IMR-90 (cell line): ENCODE data around the gene SHROOM3. TPM values are rescaled to one million over a fixed set of nuclear protein-coding genes. Genes with fewer than 3 reads are reported as not detected.

Experiments used
- ATAC-seq: fragments of 200-7000 bp; cut with Tn5 transposase; 2 replicates; pipeline ENCODE4 v1.9.1; 2020; ENCODE audit warnings: low read depth, mild to moderate bottlenecking, moderate library complexity
- BruUV-seq: library from RNA; stranded (reverse); fragments of 400-500 nt; replicated peaks from 2 replicates; lab custom pipeline; 2021; lab: Mats Ljungman, UMichigan
- CTCF ChIA-PET: fragments of 300-600 bp; formaldehyde crosslinking; extraction: SDS; loops from one replicate; lab custom pipeline; 2021; ENCODE audit warnings: antibody characterized with exemption; lab: Yijun Ruan, JAX
- POLR2A ChIA-PET: fragments of 300-600 bp; sonication (Branson Sonifier 250); formaldehyde crosslinking; loops from one replicate; lab custom pipeline; 2022; ENCODE audit warnings: antibody characterized with exemption; ENCODE audit not compliant: unreplicated experiment; lab: Charles Lee
- DNase-seq: peaks from one replicate; pipeline ENCODE4 v3.0.0; 2013
- H2AFZ ChIP-seq: replicated peaks from 2 replicates; pipeline ENCODE3; 2013; ENCODE audit warnings: low read length, mild to moderate bottlenecking; ENCODE audit not compliant: poor library complexity
- H2AK5ac ChIP-seq: 2 replicates; pipeline ENCODE4 v1.6.1; 2013; ENCODE audit warnings: low read depth, low read length, inconsistent platforms
- H2AK9ac ChIP-seq: replicated peaks from 2 replicates; pipeline ENCODE3; 2013; ENCODE audit warnings: mild to moderate bottlenecking, low read depth, low read length, moderate library complexity; ENCODE audit not compliant: poor library complexity
- H2BK120ac ChIP-seq: 2 replicates; pipeline ENCODE4 v1.6.1; 2013; ENCODE audit warnings: low read depth, low read length, inconsistent platforms
- H2BK15ac ChIP-seq: 3 replicates; pipeline ENCODE4 v1.6.1; 2013; ENCODE audit warnings: low read depth, low read length, inconsistent platforms
- H2BK20ac ChIP-seq: 2 replicates; pipeline ENCODE4 v1.6.1; 2013; ENCODE audit warnings: low read depth, mild to moderate bottlenecking, inconsistent platforms, low read length, moderate library complexity
- H2BK5ac ChIP-seq: 2 replicates; pipeline ENCODE4 v1.6.1; 2013; ENCODE audit warnings: mild to moderate bottlenecking, low read depth, low read length, inconsistent platforms; ENCODE audit not compliant: poor library complexity, severe bottlenecking
- H3K14ac ChIP-seq: replicated peaks from 2 replicates; pipeline ENCODE4 v1.6.1; 2013; ENCODE audit warnings: low read depth, low read length, inconsistent platforms
- H3K18ac ChIP-seq: 2 replicates; pipeline ENCODE4 v1.6.1; 2013; ENCODE audit warnings: low read depth, low read length, control low read depth
- H3K23ac ChIP-seq: 2 replicates; pipeline ENCODE4 v1.6.1; 2013; ENCODE audit warnings: low read depth, low read length, inconsistent platforms
- H3K27ac ChIP-seq: 2 replicates; pipeline ENCODE4 v1.5.1; 2013; ENCODE audit warnings: mild to moderate bottlenecking, control low read depth, low read length; ENCODE audit not compliant: insufficient read depth
- H3K27me3 ChIP-seq: 2 replicates; pipeline ENCODE4 v1.6.1; 2013; ENCODE audit warnings: low read length; ENCODE audit not compliant: control insufficient read depth, insufficient read depth
- H3K36me3 ChIP-seq: 2 replicates; pipeline ENCODE4 v1.6.1; 2013; ENCODE audit warnings: low read length, mixed read lengths; ENCODE audit not compliant: control insufficient read depth, insufficient read depth
- H3K4ac ChIP-seq: 2 replicates; pipeline ENCODE4 v1.6.1; 2013; ENCODE audit warnings: low read depth, low read length, inconsistent platforms
- H3K4me1 ChIP-seq: 2 replicates; pipeline ENCODE4 v1.6.1; 2013; ENCODE audit warnings: low read length, mixed read lengths; ENCODE audit not compliant: control insufficient read depth, insufficient read depth
- H3K4me2 ChIP-seq: 2 replicates; pipeline ENCODE4 v1.6.1; 2013; ENCODE audit warnings: low read depth, mild to moderate bottlenecking, control low read depth, low read length, moderate library complexity
- H3K4me3 ChIP-seq: 2 replicates; pipeline ENCODE4 v1.5.1; 2013; ENCODE audit warnings: low read depth, mild to moderate bottlenecking, control low read depth, low read length, moderate library complexity; ENCODE audit not compliant: insufficient read depth
- H3K56ac ChIP-seq: 2 replicates; pipeline ENCODE4 v1.6.1; 2013; ENCODE audit warnings: low read length, inconsistent platforms; ENCODE audit not compliant: insufficient read depth; ENCODE audit errors: extremely low read depth
- H3K79me1 ChIP-seq, 2 experiments: 2 replicates each; pipeline ENCODE4 v1.6.1; 2013; ENCODE audit warnings: low read length in 2 of 2, inconsistent platforms in 1 of 2, low read depth in 1 of 2
- H3K9ac ChIP-seq: 2 replicates; pipeline ENCODE4 v1.6.1; 2013; ENCODE audit warnings: low read depth, low read length, control low read depth
- H3K9me1 ChIP-seq: 2 replicates; pipeline ENCODE4 v1.6.1; 2013; ENCODE audit warnings: low read length, inconsistent platforms; ENCODE audit not compliant: insufficient read depth
- H3K9me3 ChIP-seq: 2 replicates; pipeline ENCODE4 v1.6.1; 2013; ENCODE audit warnings: low read length; ENCODE audit not compliant: control insufficient read depth, insufficient read depth
- H4K20me1 ChIP-seq: 2 replicates; pipeline ENCODE4 v1.6.1; 2013; ENCODE audit warnings: low read length, inconsistent platforms; ENCODE audit not compliant: insufficient read depth
- H4K5ac ChIP-seq: 2 replicates; pipeline ENCODE4 v1.6.1; 2013; ENCODE audit warnings: mild to moderate bottlenecking, low read depth, low read length, control low read depth
- H4K8ac ChIP-seq, 2 experiments: 2 replicates each; pipeline ENCODE4 v1.6.1; 2013; ENCODE audit warnings: low read depth in 2 of 2, low read length in 2 of 2, control low read depth in 1 of 2, inconsistent platforms in 1 of 2
- H4K91ac ChIP-seq: 2 replicates; pipeline ENCODE4 v1.6.1; 2013; ENCODE audit warnings: low read depth, low read length, inconsistent platforms; ENCODE audit not compliant: insufficient read depth
- BHLHE40 ChIP-seq: fragments of 150-350 bp; IDR thresholded peaks from 2 replicates; pipeline ENCODE4 v1.6.1; 2016; ENCODE audit warnings: mild to moderate bottlenecking, low read depth, low read length
- WGBS, 2 experiments: methylation state at CpG; one replicate each; pipeline versions ENCODE4 v1.1.5 to v1.1.7; 2013; ENCODE audit warnings: missing lambda C conversion rate in 2 of 2; ENCODE audit not compliant: insufficient read length in 1 of 2; ENCODE audit errors: extremely low coverage in 2 of 2; 5-methylcytosine and 5-hydroxymethylcytosine counted together
- dilution Hi-C: fragments of 300-500 bp; cut with HindIII; formaldehyde crosslinking; loops from one replicate; pipeline ENCODE4 v1.14.3; 2018; ENCODE audit warnings: low sequenced_read_pairs; ENCODE audit not compliant: unreplicated experiment
- in situ Hi-C: fragments of 300-500 bp; cut with MboI; formaldehyde crosslinking; loops from 3 replicates; pipeline ENCODE4 v1.14.3; 2019; ENCODE audit warnings: low sequenced_read_pairs, inconsistent platforms, mixed read lengths
- intact Hi-C: fragments of 100-400 bp; cut with micrococcal nuclease; formaldehyde crosslinking; loops from 2 replicates; pipeline ENCODE4 v1.10.0; 2022
- polyA plus RNA-seq, 3 experiments: library from polyadenylated mRNA; depleted of rRNA; stranded (reverse); fragments of >200 nt; gene quantifications; 2 replicates each; pipeline ENCODE4 v1.2.3, GENCODE V29; 2012; ENCODE audit warnings: low replicate concordance in 1 of 3
- total RNA-seq: library from RNA; depleted of rRNA; stranded (reverse); fragments of >200 nt; gene quantifications from 2 replicates; pipeline ENCODE4 v1.2.3, GENCODE V29; 2012

The SHROOM3 gene
- total and polyA plus RNA-seq, 2 of the 4 experiments (the other 2 are of a cell fraction): 10.8 to 19.5 TPM

DNA sequence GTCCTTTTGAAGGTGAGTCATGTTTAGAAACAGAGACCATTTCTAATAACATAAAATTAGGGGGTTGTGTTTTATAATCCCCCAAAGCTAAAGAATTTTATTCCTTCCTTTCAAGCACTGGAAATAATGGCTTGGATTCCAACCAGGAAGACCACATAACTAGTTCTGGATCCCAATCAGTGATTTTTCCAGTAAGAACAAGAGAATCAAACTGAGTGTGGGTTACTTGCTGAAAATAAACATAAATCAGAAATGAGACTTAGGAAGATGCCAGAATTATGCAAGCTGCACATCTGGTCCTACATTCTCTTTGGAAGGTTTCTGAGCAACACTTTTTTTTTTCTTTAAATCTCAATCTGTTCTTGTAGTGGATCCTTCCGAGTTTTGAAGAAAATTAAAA, 386.6 kb downstream of the SHROOM3 start:
- intact Hi-C loops: no loop called here
- no peak overlapping the region for H3K27ac ChIP-seq
- CTCF ChIA-PET: interaction anchor here (0.6 kb wide), 1 partner anchor 303 kb away, joined by 4 read pairs; no protein-coding TSS in a partner anchor

More for the DNA sequence above, 386.6 kb downstream of the SHROOM3 start:
- no peak for TF ChIP-seq BHLHE40
- dilution Hi-C loops: no loop called here
- no peak overlapping the region for H3K9ac ChIP-seq
- no peak overlapping the region for H2AFZ ChIP-seq
- H3K4ac ChIP-seq: no peak overlapping the region
- ATAC-seq (peak; percentile 48; the same call in 1 of the 2 replicates), DNase-seq (peak; percentile 78)
- no peak overlapping the region for H4K5ac ChIP-seq
- H2BK15ac ChIP-seq: no peak overlapping the region
- H2BK20ac ChIP-seq: no peak overlapping the region
- H3K79me1 ChIP-seq: no peaks in the 10 kb centered on the region
- POLR2A ChIA-PET: no interaction called here
- no TSS peak for BruUV-seq
- H3K9me1 ChIP-seq: no peaks in the 10 kb centered on the region
- no peak overlapping the region for H3K56ac ChIP-seq
- H2AK5ac ChIP-seq: no peak overlapping the region
- no peak overlapping the region for H3K14ac ChIP-seq
- H2BK5ac ChIP-seq: no peak overlapping the region
- no peak overlapping the region for H4K91ac ChIP-seq
- no peaks in the 10 kb centered on the region for H3K9me3 ChIP-seq
- no peaks in the 10 kb centered on the region for H3K27me3 ChIP-seq
- no peak overlapping the region for H3K4me3 ChIP-seq
- no CpG with 5 or more reads among the region's 1 CpG for WGBS, 2 experiments
- no peak overlapping the region for H3K18ac ChIP-seq
- no peak overlapping the region for H4K8ac ChIP-seq
- H3K4me1 ChIP-seq: peaks cover 6% of the 10 kb centered on the region; the same call in 1 of the 2 replicates
- H4K20me1 ChIP-seq: no peaks in the 10 kb centered on the region
- H2BK120ac ChIP-seq: no peak overlapping the region
- H3K4me2 ChIP-seq: no peak overlapping the region
- in situ Hi-C loops: no loop called here
- no peak overlapping the region for H3K23ac ChIP-seq
- H3K36me3 ChIP-seq: no peaks in the 10 kb centered on the region
- no peak overlapping the region for H2AK9ac ChIP-seq
